SK-N-MC (cell line): Measurements from ENCODE around the gene OR52D1.

Source experiments
- DNase-seq: peaks from one replicate; pipeline ENCODE4 v3.0.0-alpha.2; 2011; ENCODE audit warnings: low read depth, low spot score
- H3K27ac ChIP-seq: fragments of 200-600 bp; sonication (generic); 2 replicates; pipeline ENCODE4 v1.5.1; 2016; ENCODE audit warnings: mixed run types
- H3K36me3 ChIP-seq: fragments of 200-600 bp; sonication (generic); 2 replicates; pipeline ENCODE4 v1.6.1; 2017; ENCODE audit warnings: antibody characterized with exemption, low read length, mixed read lengths; ENCODE audit not compliant: insufficient read depth
- H3K4me3 ChIP-seq: fragments of 200-600 bp; sonication (generic); 2 replicates; pipeline ENCODE4 v1.5.1; 2016
- H3K9ac ChIP-seq: fragments of 200-600 bp; sonication (generic); 2 replicates; pipeline ENCODE4 v1.8.0; 2017; ENCODE audit warnings: mixed run types, mixed read lengths; ENCODE audit not compliant: insufficient read length
- H3K9me3 ChIP-seq: fragments of 200-600 bp; sonication (generic); 2 replicates; pipeline ENCODE4 v1.6.1; 2017; ENCODE audit warnings: low read depth, mild to moderate bottlenecking, antibody characterized with exemption, low read length, moderate library complexity, mixed read lengths
- EZH2 ChIP-seq: fragments of 200-600 bp; sonication (generic); IDR thresholded peaks from one replicate; pipeline ENCODE4 v1.6.1; 2017; ENCODE audit warnings: antibody characterized with exemption
- FOXP2 ChIP-seq: optimal IDR thresholded peaks from 2 replicates; pipeline ENCODE3; 2011; ENCODE audit warnings: mild to moderate bottlenecking, moderate library complexity; ENCODE audit not compliant: insufficient read depth; ENCODE audit errors: extremely low read length, control extremely low read depth
- POLR2AphosphoS5 ChIP-seq: IDR thresholded peaks from 2 replicates; pipeline ENCODE4 v1.6.1; 2012; ENCODE audit warnings: mild to moderate bottlenecking, low read depth, low read length, borderline replicate concordance

OR52D1 gene

GRCh38 chr11:5488385-5488784, at the start of gene OR52D1:
OR52D1 (plus strand) TSS chr11:5488685; CDS start chr11:5488707, 22 bp downstream.
- TF ChIP-seq FOXP2 (no peak), EZH2 (no peak), POLR2AphosphoS5 (no peak)
- H3K9me3 ChIP-seq, result no peaks in the 10 kb centered on the region
- H3K4me3 ChIP-seq, result no peak within 1 kb of the TSS
- no peaks in the 10 kb centered on the region for H3K36me3 ChIP-seq
- no peak for DNase-seq
- no peak within 1 kb of the TSS for H3K27ac ChIP-seq
- no peak within 1 kb of the TSS for H3K9ac ChIP-seq

- H3K36me3 ChIP-seq, result no peaks in the 10 kb centered on the region
- H3K27ac ChIP-seq, result no peak within 1 kb of the TSS
- H3K9ac ChIP-seq, result no peak within 1 kb of the TSS
- DNase-seq, result no peak
- H3K9me3 ChIP-seq, result no peaks in the 10 kb centered on the region
- TF ChIP-seq POLR2AphosphoS5 (no peak), FOXP2 (no peak), EZH2 (no peak)
- H3K4me3 ChIP-seq, result no peak within 1 kb of the TSS
Observed at GRCh38 chr11:5441414-5441813, 47.1 kb upstream of the OR52D1 start, which contains the start of gene OR51I1. OR51I1 (minus strand) TSS chr11:5441514; CDS start chr11:5441514, 0 bp downstream.

GRCh38 chr11:5443835-5444393, 44.6 kb upstream of the OR52D1 start:
- H3K36me3 ChIP-seq, result no peaks in the 10 kb centered on the region
- no peak for TF ChIP-seq POLR2AphosphoS5
- no peak for TF ChIP-seq EZH2
- no peak for TF ChIP-seq FOXP2

GRCh38 chr11:5449023-5449422, 39.5 kb upstream of the OR52D1 start, which contains the start of gene OR51I2:
OR51I2 (plus strand) TSS chr11:5449323; CDS start chr11:5453489, 4,166 bp downstream.
- TF ChIP-seq FOXP2 (no peak), POLR2AphosphoS5 (no peak), EZH2 (no peak)
- no peak for DNase-seq
- Histone ChIP-seq H3K9me3 (no peaks in the 10 kb centered on the region), H3K36me3 (no peaks in the 10 kb centered on the region), H3K9ac (no peak within 1 kb of the TSS), H3K4me3 (no peak within 1 kb of the TSS), H3K27ac (no peak within 1 kb of the TSS)

More at GRCh38 chr11:5443835-5444393, 44.6 kb upstream of the OR52D1 start:
- Histone ChIP-seq H3K9ac (no peak overlapping the region), H3K4me3 (no peak overlapping the region), H3K27ac (no peak overlapping the region), H3K9me3 (no peaks in the 10 kb centered on the region)
- DNase-seq, result no peak

- no peak for DNase-seq
- no peak overlapping the region for H3K4me3 ChIP-seq
- H3K36me3 ChIP-seq, result no peaks in the 10 kb centered on the region
- no peaks in the 10 kb centered on the region for H3K9me3 ChIP-seq
- H3K9ac ChIP-seq, result no peak overlapping the region
- TF ChIP-seq FOXP2 (no peak), POLR2AphosphoS5 (no peak)
- H3K27ac ChIP-seq, result no peak overlapping the region
Observed at GRCh38 chr11:5449432-5449831, 39.1 kb upstream of the OR52D1 start.

GRCh38 chr11:5460983-5461621, 27.4 kb upstream of the OR52D1 start:
- no peaks in the 10 kb centered on the region for H3K9me3 ChIP-seq
- TF ChIP-seq FOXP2, result no peak
- TF ChIP-seq POLR2AphosphoS5, result no peak
- TF ChIP-seq EZH2, result no peak
- no peak for DNase-seq
- no peak overlapping the region for H3K9ac ChIP-seq
- H3K27ac ChIP-seq, result no peak overlapping the region
- no peak overlapping the region for H3K4me3 ChIP-seq
- H3K36me3 ChIP-seq, result no peaks in the 10 kb centered on the region

GRCh38 chr11:5467527-5467926, 21.0 kb upstream of the OR52D1 start:
- Histone ChIP-seq H3K4me3 (no peak overlapping the region), H3K9me3 (no peaks in the 10 kb centered on the region), H3K27ac (no peak overlapping the region), H3K9ac (no peak overlapping the region), H3K36me3 (no peaks in the 10 kb centered on the region)
- no peak for TF ChIP-seq FOXP2
- TF ChIP-seq EZH2, result no peak
- no peak for TF ChIP-seq POLR2AphosphoS5
- DNase-seq, result no peak

GRCh38 chr11:5473921-5474320, 14.6 kb upstream of the OR52D1 start:
- H3K27ac ChIP-seq, result no peak overlapping the region
- H3K9me3 ChIP-seq, result no peaks in the 10 kb centered on the region
- no peak overlapping the region for H3K9ac ChIP-seq
- no peaks in the 10 kb centered on the region for H3K36me3 ChIP-seq
- H3K4me3 ChIP-seq, result no peak overlapping the region
- no peak for TF ChIP-seq EZH2
- no peak for DNase-seq
